K562 (cell line): ENCODE data around the gene HNRNPM. TPM values are rescaled to one million over a fixed set of nuclear protein-coding genes. Genes with fewer than 3 reads are reported as not detected.
A peak's percentile ranks its signal among the peaks of the same experiment; 100 is the strongest.

Source experiments
- ATAC-seq: fragments of 200-7000 bp; cut with Tn5 transposase; 3 replicates; pipeline ENCODE4 v1.9.1; 2020; ENCODE audit warnings: moderate library complexity
- BruUV-seq: library from RNA; stranded (reverse); fragments of 400-500 nt; replicated peaks from 2 replicates; lab custom pipeline; 2021; lab: Mats Ljungman, UMichigan
- CTCF ChIA-PET: fragments of 300-600 bp; formaldehyde crosslinking; extraction: SDS; loops from one replicate; lab custom pipeline; 2021; ENCODE audit warnings: low intra/inter-chr PET ratio; lab: Yijun Ruan, JAX
- POLR2A ChIA-PET: fragments of 300-600, 350-650 bp; sonication (Branson Sonifier 250); formaldehyde crosslinking; extraction: SDS; loops from one replicate; lab custom pipeline; 2021; ENCODE audit warnings: antibody characterized with exemption, inconsistent platforms; lab: Yijun Ruan, JAX
- DNase-seq, 4 experiments: peaks; one replicate each; pipeline versions ENCODE4 v3.0.0 to v3.0.0-alpha.2; 2011 to 2018; ENCODE audit warnings: low spot score in 3 of 4, mixed read lengths in 3 of 4; ENCODE audit errors: extremely low read depth in 1 of 4
- FAIRE-seq: peaks from 2 replicates; lab custom pipeline; 2011; peaks lifted over from hg19 to GRCh38; lab: Jason Lieb, UNC
- H2AFZ ChIP-seq: 2 replicates; pipeline ENCODE4 v1.6.0; 2011; ENCODE audit warnings: low read depth, low read length, control low read depth, inconsistent platforms
- H3K27ac ChIP-seq: fragments of 200-600 bp; 3 replicates; pipeline ENCODE4 v1.8.0; 2011; ENCODE audit warnings: low read depth, mild to moderate bottlenecking, control low read depth, inconsistent platforms, low read length, moderate library complexity, mixed read lengths; ENCODE audit errors: extremely low read depth
- H3K27me3 ChIP-seq, 2 experiments: fragments of 300-600 bp in 1 of 2; 2 replicates in 1 of 2; 3 replicates in 1 of 2; pipeline versions ENCODE4 v1.6.0 to v1.8.0; 2011; ENCODE audit warnings: inconsistent platforms in 2 of 2, low read length in 2 of 2, mild to moderate bottlenecking in 1 of 2, mixed read lengths in 1 of 2, moderate library complexity in 1 of 2; ENCODE audit not compliant: control insufficient read depth in 2 of 2, insufficient read depth in 2 of 2
- H3K36me3 ChIP-seq: fragments of 300-600 bp; 3 replicates; pipeline ENCODE4 v1.8.0; 2011; ENCODE audit warnings: mild to moderate bottlenecking, low read length, inconsistent platforms; ENCODE audit not compliant: control insufficient read depth, insufficient read depth
- H3K4me1 ChIP-seq, 2 experiments: fragments of 200-600 bp in 1 of 2; replicated peaks in 1 of 2; 2 replicates in 1 of 2; 3 replicates in 1 of 2; pipeline versions ENCODE4 v1.5.1 to v1.8.0; 2011; ENCODE audit warnings: inconsistent platforms in 2 of 2, low read length in 2 of 2, mild to moderate bottlenecking in 1 of 2, mixed read lengths in 1 of 2, moderate library complexity in 1 of 2; ENCODE audit not compliant: control insufficient read depth in 2 of 2, insufficient read depth in 2 of 2
- H3K4me2 ChIP-seq: 2 replicates; pipeline ENCODE4 v1.6.1; 2011; ENCODE audit warnings: low read length, control low read depth, inconsistent platforms, mixed read lengths; ENCODE audit not compliant: insufficient read depth
- H3K4me3 ChIP-seq: fragments of 200-600 bp; sonication (generic), shearing (Covaris generic); 2 replicates; pipeline ENCODE4 v1.5.1; 2016; ENCODE audit warnings: control low read depth, inconsistent platforms
- H3K79me2 ChIP-seq: fragments of 200-600 bp; 3 replicates; pipeline ENCODE4 v1.8.0; 2011; ENCODE audit warnings: low read length, inconsistent platforms; ENCODE audit not compliant: control insufficient read depth, insufficient read depth
- H3K9ac ChIP-seq, 2 experiments: 2 replicates each; pipeline versions ENCODE4 v1.6.0 to v1.6.1; 2011; ENCODE audit warnings: low read depth in 2 of 2, low read length in 2 of 2, control low read depth in 1 of 2, inconsistent platforms in 1 of 2, mild to moderate bottlenecking in 1 of 2, mixed read lengths in 1 of 2; ENCODE audit not compliant: insufficient read depth in 1 of 2
- H3K9me1 ChIP-seq: one replicate; pipeline ENCODE4 v1.6.0; 2011; ENCODE audit warnings: inconsistent platforms, mild to moderate bottlenecking, low read length, moderate library complexity; ENCODE audit not compliant: control insufficient read depth, insufficient read depth
- H3K9me3 ChIP-seq: replicated peaks from 2 replicates; pipeline ENCODE4 v1.5.1; 2011; ENCODE audit warnings: low read depth, low read length, inconsistent platforms; ENCODE audit not compliant: control insufficient read depth, insufficient read depth
- H4K20me1 ChIP-seq: replicated peaks from 2 replicates; pipeline ENCODE4 v1.6.1; 2011; ENCODE audit warnings: low read length, inconsistent platforms, mixed read lengths; ENCODE audit not compliant: control insufficient read depth, insufficient read depth
- ERF ChIP-seq: fragments of 450-650 bp; formaldehyde crosslinking; IDR thresholded peaks from 2 replicates; pipeline ENCODE4 v1.4.0; 2020; ENCODE audit warnings: mild to moderate bottlenecking, mixed read lengths
- ESRRB ChIP-seq: fragments of 250-450 bp; sonication (Bioruptor Pico); IDR thresholded peaks from 2 replicates; pipeline ENCODE4 v1.5.0; 2020; ENCODE audit warnings: mild to moderate bottlenecking, moderate library complexity, borderline replicate concordance
- HNRNPL ChIP-seq: fragments of 200-400 bp; formaldehyde crosslinking; IDR thresholded peaks from 2 replicates; pipeline ENCODE4 v1.6.1; 2017; ENCODE audit warnings: low read depth, mild to moderate bottlenecking, low read length
- LCOR ChIP-seq: sonication (generic); formaldehyde crosslinking; IDR thresholded peaks from 2 replicates; pipeline ENCODE4 v1.8.0; 2022; ENCODE audit warnings: mild to moderate bottlenecking, missing genetic modification reagents
- PTRF ChIP-seq: fragments of 450-650 bp; IDR thresholded peaks from 2 replicates; pipeline ENCODE4 v1.6.1; 2016; ENCODE audit warnings: mild to moderate bottlenecking, missing genetic modification characterization, missing compliant biosample characterization
- STAT5A ChIP-seq: IDR thresholded peaks from 2 replicates; pipeline ENCODE4 v1.6.1; 2012; ENCODE audit warnings: low read length, inconsistent platforms, borderline replicate concordance
- ZNF695 ChIP-seq: fragments of 450-650 bp; formaldehyde crosslinking; IDR thresholded peaks from 2 replicates; pipeline ENCODE4 v1.4.0; 2020; ENCODE audit warnings: mild to moderate bottlenecking, moderate library complexity
- WGBS: fragments of 100-300 bp; shearing (Covaris generic); methylation state at CpG from one replicate; pipeline ENCODE4 v1.1.6; 2016; ENCODE audit warnings: low coverage, mixed read lengths; ENCODE audit not compliant: insufficient coverage; ENCODE audit errors: missing lambda C conversion rate; 5-methylcytosine and 5-hydroxymethylcytosine counted together
- in situ Hi-C: fragments of 300-500 bp; cut with MboI; formaldehyde crosslinking; loops from 4 replicates; pipeline ENCODE4 v1.15.0; 2018; ENCODE audit warnings: inconsistent platforms, mixed read lengths
- intact Hi-C: fragments of 100-400 bp; cut with micrococcal nuclease; formaldehyde crosslinking; loops from 2 replicates; pipeline ENCODE4 v1.14.2; 2022
- polyA plus RNA-seq, 8 experiments: library from polyadenylated mRNA; depleted of rRNA in 4 of 8; stranded (reverse) in 5 of 8; unstranded in 3 of 8; fragments of >200 nt; fragmentation: Nextera tagmentation in 2 of 8; fragmentation: Illumina TruSeq in 1 of 8; extraction: Ambion mirVana in 2 of 8; extraction: Trizol in 1 of 8; gene quantifications; 2 replicates each; pipeline versions ENCODE4 v1.2.1 to v1.2.3, GENCODE V29; 2011 to 2014; ENCODE audit warnings: inconsistent platforms in 1 of 8, missing spikeins in 1 of 8
- total RNA-seq, 7 experiments: library from RNA; depleted of rRNA in 6 of 7; stranded (reverse); fragments of >200 nt in 6 of 7; fragmentation: Illumina TruSeq in 2 of 7; extraction: Trizol in 2 of 7; gene quantifications; 2 replicates each; pipeline versions ENCODE4 v1.2.1 to v1.2.3, GENCODE V29; 2011 to 2021; ENCODE audit warnings: low replicate concordance in 1 of 7
- TF ChIP-seq, protein P1 (sequence below): fragments of 450-650 bp; formaldehyde crosslinking; IDR thresholded peaks from 2 replicates; pipeline ENCODE4 v1.4.0; 2020; ENCODE audit warnings: mild to moderate bottlenecking, moderate library complexity
- TF ChIP-seq, protein P2 (sequence below): fragments of 250-450 bp; sonication (Bioruptor Pico); IDR thresholded peaks from 2 replicates; pipeline ENCODE4 v1.4.0; 2020

Gene HNRNPM
- total and polyA plus RNA-seq, 9 of the 15 experiments (the other 6 are each of a cell fraction or from before 2014, with no cell fraction given): 11.1 to 340 (median 195) TPM

DNA sequence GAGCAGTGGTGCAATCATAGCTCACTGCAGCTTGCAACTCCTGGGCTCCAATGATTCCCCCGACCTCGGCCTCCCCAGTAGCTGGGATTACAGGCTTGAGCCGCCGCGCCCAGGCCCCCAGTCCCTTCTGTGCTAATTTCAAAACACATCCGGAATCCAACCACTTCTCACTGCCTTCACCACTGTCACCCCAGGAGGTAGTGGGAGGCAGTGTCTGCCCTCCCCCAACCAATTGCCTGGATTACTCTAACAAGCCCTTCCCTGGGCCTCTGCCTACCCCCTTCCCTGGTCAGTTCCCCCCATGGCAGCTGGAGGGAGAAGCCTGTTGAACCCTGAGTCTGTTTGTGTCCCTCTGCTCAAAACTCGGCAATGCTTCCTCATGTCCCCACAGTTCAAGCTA lies 55.4 kb downstream of the HNRNPM start:
- H3K9me1 ChIP-seq: no peaks in the 10 kb centered on the region
- BruUV-seq: no TSS peak
- H2AFZ ChIP-seq: no peak overlapping the region
- H3K36me3 ChIP-seq: no peaks in the 10 kb centered on the region
- no peaks in the 10 kb centered on the region for H4K20me1 ChIP-seq
- no peak for ATAC-seq
- WGBS: 49% methylated on average over 7 of the region's 7 CpGs
- H3K4me3 ChIP-seq: no peak overlapping the region
- no peak for DNase-seq
- H3K4me1 ChIP-seq: peaks cover 7 to 42% of the 10 kb centered on the region in 2 experiments; a peak in 4 of 5 replicates
- no peaks in the 10 kb centered on the region for H3K9me3 ChIP-seq
- intact Hi-C loops: no loop called here
- TF ChIP-seq HNRNPL: no peak
- TF ChIP-seq, protein P1, sequence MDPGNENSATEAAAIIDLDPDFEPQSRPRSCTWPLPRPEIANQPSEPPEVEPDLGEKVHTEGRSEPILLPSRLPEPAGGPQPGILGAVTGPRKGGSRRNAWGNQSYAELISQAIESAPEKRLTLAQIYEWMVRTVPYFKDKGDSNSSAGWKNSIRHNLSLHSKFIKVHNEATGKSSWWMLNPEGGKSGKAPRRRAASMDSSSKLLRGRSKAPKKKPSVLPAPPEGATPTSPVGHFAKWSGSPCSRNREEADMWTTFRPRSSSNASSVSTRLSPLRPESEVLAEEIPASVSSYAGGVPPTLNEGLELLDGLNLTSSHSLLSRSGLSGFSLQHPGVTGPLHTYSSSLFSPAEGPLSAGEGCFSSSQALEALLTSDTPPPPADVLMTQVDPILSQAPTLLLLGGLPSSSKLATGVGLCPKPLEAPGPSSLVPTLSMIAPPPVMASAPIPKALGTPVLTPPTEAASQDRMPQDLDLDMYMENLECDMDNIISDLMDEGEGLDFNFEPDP (CRISPR knock-in tag): no peak
- ChIA-PET CTCF (no interaction called here), POLR2A (interaction anchor here (0.9 to 1.9 kb wide), 2 partner anchors 14 kb away, joined by 3 to 7 read pairs; partner anchors contain the start of gene ZNF414)
- no peaks in the 10 kb centered on the region for H3K79me2 ChIP-seq
- FAIRE-seq: no peak
- H3K27me3 ChIP-seq: peaks cover 2 to 19% of the 10 kb centered on the region in 2 experiments; a peak in 4 of 5 replicates
- in situ Hi-C loops: no loop called here
- H3K9ac ChIP-seq: peak overlapping the region in 1 of 2 experiments; percentile 70; a peak in 2 of 4 replicates
- H3K27ac ChIP-seq: no peak overlapping the region
- no peak overlapping the region for H3K4me2 ChIP-seq

DNA sequence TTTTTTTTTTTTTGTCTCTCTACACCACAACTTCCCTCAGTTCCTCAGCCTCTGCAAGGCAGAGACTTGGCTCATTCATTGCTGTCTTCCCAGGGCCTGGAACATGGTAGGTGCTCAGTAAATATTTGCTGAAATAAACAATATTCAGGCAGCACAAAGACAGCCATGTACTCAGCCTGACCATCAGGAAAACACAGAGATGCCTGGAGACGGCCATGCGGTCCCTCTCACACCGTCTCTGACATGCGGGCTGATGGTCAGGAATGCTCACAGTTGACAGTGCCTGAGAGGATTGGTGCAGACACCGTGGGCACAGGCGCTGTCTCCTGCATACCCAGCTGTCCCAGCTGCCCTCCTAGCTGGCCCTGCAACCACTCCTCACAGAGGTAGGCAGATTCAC lies 56.7 kb downstream of the HNRNPM start:
- Histone ChIP-seq H3K9me1 (no peaks in the 10 kb centered on the region), H3K4me1 (peaks cover 11 to 56% of the 10 kb centered on the region in 2 experiments; a peak in 4 of 5 replicates), H3K36me3 (no peaks in the 10 kb centered on the region), H3K9me3 (no peaks in the 10 kb centered on the region), H3K4me3 (no peak overlapping the region), H2AFZ (no peak overlapping the region), H4K20me1 (no peaks in the 10 kb centered on the region), H3K79me2 (no peaks in the 10 kb centered on the region), H3K27me3 (peaks cover 2 to 19% of the 10 kb centered on the region in 2 experiments; a peak in 4 of 5 replicates), H3K4me2 (no peak overlapping the region), H3K27ac (no peak overlapping the region), H3K9ac (peak overlapping the region in 1 of 2 experiments; percentile 68; a peak in 1 of 4 replicates)
- no TSS peak for BruUV-seq
- 53% methylated on average over 5 of the region's 6 CpGs for WGBS
- intact Hi-C loops: no loop called here
- CTCF ChIA-PET: no interaction called here
- ATAC-seq (no peak), FAIRE-seq (no peak), DNase-seq (no peak)
- POLR2A ChIA-PET: no interaction called here
- in situ Hi-C loops: no loop called here
- TF ChIP-seq PTRF: no peak
- TF ChIP-seq ESRRB (CRISPR knock-in tag): no peak
- no peak for TF ChIP-seq LCOR (CRISPR knock-in tag)
- TF ChIP-seq ERF (CRISPR knock-in tag): no peak
- no peak for TF ChIP-seq STAT5A
- no peak for TF ChIP-seq ZNF695
- TF ChIP-seq, protein P2, sequence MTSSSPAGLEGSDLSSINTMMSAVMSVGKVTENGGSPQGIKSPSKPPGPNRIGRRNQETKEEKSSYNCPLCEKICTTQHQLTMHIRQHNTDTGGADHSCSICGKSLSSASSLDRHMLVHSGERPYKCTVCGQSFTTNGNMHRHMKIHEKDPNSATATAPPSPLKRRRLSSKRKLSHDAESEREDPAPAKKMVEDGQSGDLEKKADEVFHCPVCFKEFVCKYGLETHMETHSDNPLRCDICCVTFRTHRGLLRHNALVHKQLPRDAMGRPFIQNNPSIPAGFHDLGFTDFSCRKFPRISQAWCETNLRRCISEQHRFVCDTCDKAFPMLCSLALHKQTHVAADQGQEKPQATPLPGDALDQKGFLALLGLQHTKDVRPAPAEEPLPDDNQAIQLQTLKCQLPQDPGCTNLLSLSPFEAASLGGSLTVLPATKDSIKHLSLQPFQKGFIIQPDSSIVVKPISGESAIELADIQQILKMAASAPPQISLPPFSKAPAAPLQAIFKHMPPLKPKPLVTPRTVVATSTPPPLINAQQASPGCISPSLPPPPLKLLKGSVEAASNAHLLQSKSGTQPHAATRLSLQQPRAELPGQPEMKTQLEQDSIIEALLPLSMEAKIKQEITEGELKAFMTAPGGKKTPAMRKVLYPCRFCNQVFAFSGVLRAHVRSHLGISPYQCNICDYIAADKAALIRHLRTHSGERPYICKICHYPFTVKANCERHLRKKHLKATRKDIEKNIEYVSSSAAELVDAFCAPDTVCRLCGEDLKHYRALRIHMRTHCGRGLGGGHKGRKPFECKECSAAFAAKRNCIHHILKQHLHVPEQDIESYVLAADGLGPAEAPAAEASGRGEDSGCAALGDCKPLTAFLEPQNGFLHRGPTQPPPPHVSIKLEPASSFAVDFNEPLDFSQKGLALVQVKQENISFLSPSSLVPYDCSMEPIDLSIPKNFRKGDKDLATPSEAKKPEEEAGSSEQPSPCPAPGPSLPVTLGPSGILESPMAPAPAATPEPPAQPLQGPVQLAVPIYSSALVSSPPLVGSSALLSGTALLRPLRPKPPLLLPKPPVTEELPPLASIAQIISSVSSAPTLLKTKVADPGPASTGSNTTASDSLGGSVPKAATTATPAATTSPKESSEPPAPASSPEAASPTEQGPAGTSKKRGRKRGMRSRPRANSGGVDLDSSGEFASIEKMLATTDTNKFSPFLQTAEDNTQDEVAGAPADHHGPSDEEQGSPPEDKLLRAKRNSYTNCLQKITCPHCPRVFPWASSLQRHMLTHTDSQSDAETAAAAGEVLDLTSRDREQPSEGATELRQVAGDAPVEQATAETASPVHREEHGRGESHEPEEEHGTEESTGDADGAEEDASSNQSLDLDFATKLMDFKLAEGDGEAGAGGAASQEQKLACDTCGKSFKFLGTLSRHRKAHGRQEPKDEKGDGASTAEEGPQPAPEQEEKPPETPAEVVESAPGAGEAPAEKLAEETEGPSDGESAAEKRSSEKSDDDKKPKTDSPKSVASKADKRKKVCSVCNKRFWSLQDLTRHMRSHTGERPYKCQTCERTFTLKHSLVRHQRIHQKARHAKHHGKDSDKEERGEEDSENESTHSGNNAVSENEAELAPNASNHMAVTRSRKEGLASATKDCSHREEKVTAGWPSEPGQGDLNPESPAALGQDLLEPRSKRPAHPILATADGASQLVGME: no peak
